ENCODE data around the gene CCNE1.
A peak's percentile ranks its signal among the peaks of the same experiment; 100 is the strongest.

The CCNE1 gene

DNA sequence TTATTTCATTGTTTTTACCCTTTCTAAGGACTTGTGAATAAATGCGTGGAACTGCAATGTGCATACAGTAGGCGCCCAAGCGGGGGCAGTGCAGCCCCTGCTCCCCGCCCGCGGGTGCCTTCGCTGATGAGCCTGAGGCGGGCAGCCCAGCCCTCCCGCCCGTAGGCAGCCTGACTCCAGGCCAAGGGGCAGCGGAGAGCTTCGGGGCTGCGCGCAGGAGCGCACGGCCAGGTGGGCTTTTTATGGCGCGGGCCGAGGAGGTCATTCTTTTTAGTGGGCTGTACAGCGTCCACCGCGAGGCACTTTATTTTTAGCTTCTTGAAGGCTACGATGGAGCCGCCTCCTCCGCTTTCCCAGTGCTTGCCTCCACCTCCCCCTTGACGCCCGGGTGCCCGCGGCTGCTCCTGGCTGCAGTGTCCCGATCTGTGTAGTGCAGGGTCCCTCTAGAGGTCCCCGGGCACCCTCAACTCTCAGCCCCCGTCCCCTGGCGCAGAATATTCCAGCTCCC is 60.5 kb downstream of the CCNE1 start:
- Histone ChIP-seq H3K9ac (ENCODE audit: low read depth, low read length) (no peak overlapping the region), H3K27me3 (ENCODE audit: control insufficient read depth, insufficient read depth, low read length) (no peaks in the 10 kb centered on the region), H3K4me1 (ENCODE audit: control insufficient read depth, insufficient read depth, low read length) (peaks cover 10% of the 10 kb centered on the region), H3K4me3 (ENCODE audit: low read length) (no peak overlapping the region), H3K4me2 (ENCODE audit: low read length) (no peak overlapping the region), H3K36me3 (ENCODE audit: insufficient read depth, low read length) (no peaks in the 10 kb centered on the region), H3K9me3 (replicated peaks; ENCODE audit: low read length) (no peaks in the 10 kb centered on the region)

DNA sequence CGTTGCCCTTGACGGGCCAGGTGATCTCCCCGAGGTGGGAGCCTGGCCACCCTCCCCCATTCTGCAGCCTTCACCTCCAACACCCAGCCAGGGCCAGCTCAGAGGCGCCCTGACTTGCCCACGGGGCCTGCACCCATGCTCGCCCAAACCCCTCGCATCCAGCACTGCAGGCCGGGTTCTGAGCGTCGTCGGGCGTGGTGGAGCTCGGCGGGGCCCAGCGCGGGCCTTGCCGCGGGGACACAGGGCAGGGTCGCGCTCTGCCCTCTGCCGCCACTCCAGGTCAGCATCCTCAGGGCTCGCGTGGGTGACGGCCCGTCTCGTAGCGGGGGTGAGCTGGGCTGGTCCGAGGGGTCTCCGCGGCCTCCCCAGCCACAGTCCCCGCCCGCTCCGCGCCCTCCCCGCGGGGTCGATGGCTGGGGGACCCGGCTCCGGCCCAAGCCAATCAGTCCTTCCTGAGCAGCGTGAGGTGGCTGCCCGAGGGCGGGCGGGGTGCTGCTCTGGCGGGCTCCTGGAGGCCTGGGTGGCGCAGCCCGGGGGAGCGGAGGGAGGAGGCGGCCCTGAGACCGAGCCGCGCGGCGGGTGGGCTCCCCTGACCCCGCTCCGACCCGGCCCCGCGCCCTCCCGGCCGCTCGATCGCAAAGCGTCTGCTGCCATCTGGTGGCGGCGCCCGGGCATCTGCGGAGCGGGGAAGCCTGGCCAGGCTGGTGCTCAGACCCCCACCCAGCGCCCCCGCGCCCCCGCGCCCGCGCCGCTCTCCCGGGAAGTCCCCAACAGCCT is 61.4 kb downstream of the CCNE1 start:
- peak overlapping the region; percentile 66 for H3K4me3 ChIP-seq (ENCODE audit: low read length)
- H3K27me3 ChIP-seq (ENCODE audit: control insufficient read depth, insufficient read depth, low read length) = peaks cover 5% of the 10 kb centered on the region
- H3K9me3 ChIP-seq (replicated peaks; ENCODE audit: low read length) = no peaks in the 10 kb centered on the region
- peak overlapping the region; percentile 57 for H3K9ac ChIP-seq (ENCODE audit: low read depth, low read length)
- H3K36me3 ChIP-seq (ENCODE audit: insufficient read depth, low read length) = no peaks in the 10 kb centered on the region
- H3K4me1 ChIP-seq (ENCODE audit: control insufficient read depth, insufficient read depth, low read length) = peaks cover 10% of the 10 kb centered on the region
- H3K4me2 ChIP-seq (ENCODE audit: low read length) = peak overlapping the region; percentile 88

Data from skeletal muscle satellite cell (primary cell).